ENCODE data around the gene TSPAN9.

TSPAN9 gene

DNA sequence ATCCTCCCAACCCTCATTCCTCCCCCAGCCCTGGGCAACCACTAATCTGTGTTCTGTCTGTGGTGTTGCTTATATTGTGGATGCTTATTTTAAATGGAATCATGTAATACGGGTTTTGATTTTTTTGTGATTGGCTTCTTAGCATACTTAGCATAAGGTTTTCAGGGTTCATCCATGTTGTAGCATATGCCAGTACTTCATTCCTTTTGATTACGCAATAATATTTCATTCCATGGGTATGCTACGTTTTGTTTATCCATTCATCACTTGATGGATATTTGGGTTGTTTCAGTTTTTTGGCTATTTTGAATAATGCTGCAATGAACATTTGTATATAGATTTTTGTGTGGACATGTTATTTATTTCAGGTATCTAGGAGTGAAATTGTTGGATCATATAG, 82.9 kb downstream of the TSPAN9 start:
- ATAC-seq = no peak
- no peak overlapping the region for H3K4me3 Mint-ChIP-seq
- peaks cover 11% of the 10 kb centered on the region for H3K27me3 Mint-ChIP-seq
- no peak overlapping the region for H3K27ac Mint-ChIP-seq
- H3K9me3 Mint-ChIP-seq = peaks cover 0 to 11% of the 10 kb centered on the region in 2 donors
- DNase-seq = no peak
- peaks cover 5% of the 10 kb centered on the region for H3K4me1 Mint-ChIP-seq

GRCh38 chr12:3161861-3162260, 84.7 kb downstream of the TSPAN9 start:
- H3K4me1 Mint-ChIP-seq = peaks cover 5% of the 10 kb centered on the region
- H3K27me3 Mint-ChIP-seq = peaks cover 11% of the 10 kb centered on the region
- no peak overlapping the region for H3K4me3 Mint-ChIP-seq
- DNase-seq (no peak), ATAC-seq (no peak)
- H3K27ac Mint-ChIP-seq = no peak overlapping the region
- H3K9me3 Mint-ChIP-seq = peaks cover 0 to 11% of the 10 kb centered on the region in 2 donors

- H3K9me3 Mint-ChIP-seq = peaks cover 0 to 11% of the 10 kb centered on the region in 2 donors
- H3K27ac Mint-ChIP-seq = no peak overlapping the region
- no peak overlapping the region for H3K4me3 Mint-ChIP-seq
- H3K4me1 Mint-ChIP-seq = peaks cover 14% of the 10 kb centered on the region
- H3K27me3 Mint-ChIP-seq = peaks cover 11% of the 10 kb centered on the region
- DNase-seq (no peak), ATAC-seq (no peak)
These were observed 87.4 kb downstream of the TSPAN9 start for GRCh38 chr12:3164454-3165077.

- Mint-ChIP-seq H3K4me3 (no peak overlapping the region), H3K4me1 (peaks cover 16% of the 10 kb centered on the region), H3K27ac (no peak overlapping the region), H3K27me3 (peaks cover 14% of the 10 kb centered on the region), H3K9me3 (peaks cover 0 to 11% of the 10 kb centered on the region in 2 donors)
- ATAC-seq (no peak), DNase-seq (no peak)
These were observed 88.2 kb downstream of the TSPAN9 start for GRCh38 chr12:3165078-3165980.

DNA sequence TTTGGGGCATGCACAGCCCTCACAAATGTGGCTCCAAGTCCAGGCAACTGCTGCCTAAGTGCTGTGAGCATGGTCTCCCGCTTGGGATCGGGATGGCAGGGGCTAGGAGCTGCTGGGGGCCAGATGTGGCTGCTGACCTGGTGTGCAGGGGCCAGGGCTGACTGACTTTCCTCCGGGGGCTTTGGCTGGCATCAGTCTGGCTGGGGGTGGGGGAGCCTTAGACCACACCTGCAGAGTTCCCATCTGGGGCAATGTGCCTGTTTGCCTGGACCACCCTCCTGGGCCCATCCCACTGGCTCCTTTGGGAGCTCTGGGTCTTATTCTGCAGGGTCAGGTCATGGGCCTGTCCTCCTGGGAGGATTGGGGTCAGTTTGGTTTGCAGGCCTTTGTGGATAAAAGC, 90.5 kb downstream of the TSPAN9 start:
- DNase-seq (no peak), ATAC-seq (no peak)
- Mint-ChIP-seq H3K27me3 (peaks cover 7% of the 10 kb centered on the region), H3K4me3 (no peak overlapping the region), H3K4me1 (peaks cover 12% of the 10 kb centered on the region), H3K27ac (no peak overlapping the region), H3K9me3 (no peaks in the 10 kb centered on the region)

DNA sequence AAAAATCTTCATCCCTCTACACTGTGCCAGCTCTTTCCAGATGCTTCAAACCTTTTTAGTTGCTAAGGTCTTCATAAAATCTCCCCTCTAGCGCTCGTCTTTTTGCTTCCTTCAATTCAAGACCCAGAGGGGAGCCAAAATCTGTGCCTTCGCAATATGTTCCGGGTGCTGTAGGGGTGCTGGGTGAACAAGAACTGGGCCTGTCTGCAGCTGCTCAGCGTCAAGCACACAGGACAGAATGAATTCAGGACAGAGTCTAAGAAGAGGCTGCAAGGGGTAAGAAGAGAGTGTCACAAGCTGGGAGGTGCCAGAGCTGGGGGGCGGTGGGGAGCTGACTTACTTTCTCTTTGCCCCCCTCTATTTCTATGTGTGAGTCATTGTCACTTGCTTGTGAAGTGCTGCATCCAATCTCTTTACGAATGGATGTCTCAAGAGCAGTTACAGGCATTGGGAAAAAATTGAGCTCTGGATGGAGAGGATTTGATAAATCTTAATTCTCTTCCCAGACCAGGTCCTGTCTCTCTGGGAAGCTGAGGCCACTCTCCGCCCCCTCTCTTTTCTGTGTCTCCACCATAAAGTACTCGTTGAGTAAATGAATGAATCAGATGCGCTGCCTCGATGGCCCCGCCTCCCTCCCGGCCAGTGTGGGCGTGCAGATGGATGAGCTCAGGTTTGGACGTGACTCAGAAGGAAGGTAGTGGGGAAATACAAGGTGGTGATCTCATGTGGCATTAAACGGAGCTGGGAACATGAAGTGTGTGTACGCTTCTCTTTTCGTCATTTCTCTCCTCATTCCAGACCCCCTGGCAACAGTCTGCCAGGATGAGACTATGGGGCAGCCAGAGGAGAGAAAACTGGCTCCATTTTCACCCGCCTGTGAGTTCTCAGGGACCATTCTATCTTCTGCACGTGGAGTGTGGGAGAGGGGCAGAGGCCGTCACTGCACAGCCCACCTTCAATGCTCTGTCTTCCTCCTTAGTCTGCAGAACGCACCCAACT, 91.3 kb downstream of the TSPAN9 start:
- Mint-ChIP-seq H3K4me3 (no peak overlapping the region), H3K27me3 (peaks cover 7% of the 10 kb centered on the region), H3K9me3 (no peaks in the 10 kb centered on the region), H3K27ac (peak overlapping the region; percentile 23 to 28), H3K4me1 (peaks cover 12% of the 10 kb centered on the region)
- peak; percentile 2 to 17 for DNase-seq
- ATAC-seq = peak; percentile 43

- no peak for ATAC-seq
- Mint-ChIP-seq H3K9me3 (no peaks in the 10 kb centered on the region), H3K4me1 (peaks cover 12% of the 10 kb centered on the region), H3K27me3 (peaks cover 7% of the 10 kb centered on the region), H3K27ac (no peak overlapping the region), H3K4me3 (no peak overlapping the region)
- no peak for DNase-seq
These were observed 93.4 kb downstream of the TSPAN9 start for GRCh38 chr12:3170423-3171194.

- H3K27ac Mint-ChIP-seq = no peak overlapping the region
- DNase-seq = no peak
- peaks cover 7% of the 10 kb centered on the region for H3K27me3 Mint-ChIP-seq
- H3K4me1 Mint-ChIP-seq = peaks cover 12% of the 10 kb centered on the region
- H3K4me3 Mint-ChIP-seq = no peak overlapping the region
- H3K9me3 Mint-ChIP-seq = no peaks in the 10 kb centered on the region
- ATAC-seq = no peak
These were observed 94.0 kb downstream of the TSPAN9 start for GRCh38 chr12:3171195-3171591.

GRCh38 chr12:3172124-3173007, 95.2 kb downstream of the TSPAN9 start:
- DNase-seq (no peak), ATAC-seq (no peak)
- H3K27ac Mint-ChIP-seq = no peak overlapping the region

DNA sequence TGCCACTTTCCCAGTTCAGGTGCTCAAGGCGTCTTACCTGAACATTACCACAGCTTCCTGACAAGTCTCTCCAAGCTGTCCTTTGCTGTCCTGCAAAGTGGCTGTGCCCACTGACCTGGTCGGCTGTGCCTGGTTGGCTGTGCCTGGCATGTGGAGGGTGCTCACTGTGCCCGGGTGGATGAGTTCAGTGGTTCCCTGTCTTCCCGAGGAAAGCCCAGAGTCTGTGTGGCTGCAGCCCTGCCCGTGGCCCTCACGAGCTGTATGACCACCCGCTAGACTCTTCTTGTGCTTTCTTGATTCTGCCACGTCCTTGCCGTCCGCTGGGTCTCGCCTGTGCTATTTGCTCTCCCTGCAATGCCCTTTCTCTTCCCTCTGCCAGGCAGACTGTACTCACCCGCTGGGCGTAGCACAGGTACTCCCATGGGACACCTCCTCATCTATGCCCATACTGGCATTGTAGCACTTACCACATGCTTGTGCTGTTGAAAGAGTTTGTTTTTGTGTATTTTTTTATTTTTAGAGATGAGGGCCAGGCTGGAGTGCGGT, 95.9 kb downstream of the TSPAN9 start:
- H3K4me1 Mint-ChIP-seq = peaks cover 12% of the 10 kb centered on the region
- H3K27ac Mint-ChIP-seq = peak overlapping the region in 1 of 2 donors; percentile 64
- peaks cover 11% of the 10 kb centered on the region for H3K27me3 Mint-ChIP-seq
- DNase-seq (no peak), ATAC-seq (no peak)
- no peak overlapping the region for H3K4me3 Mint-ChIP-seq
- no peaks in the 10 kb centered on the region for H3K9me3 Mint-ChIP-seq

More at GRCh38 chr12:3172124-3173007, 95.2 kb downstream of the TSPAN9 start:
- peaks cover 12% of the 10 kb centered on the region for H3K4me1 Mint-ChIP-seq
- H3K27me3 Mint-ChIP-seq = peaks cover 7% of the 10 kb centered on the region
- no peak overlapping the region for H3K4me3 Mint-ChIP-seq
- H3K9me3 Mint-ChIP-seq = no peaks in the 10 kb centered on the region

- Mint-ChIP-seq H3K4me3 (no peak overlapping the region), H3K27ac (no peak overlapping the region)
These were observed 96.7 kb downstream of the TSPAN9 start for GRCh38 chr12:3173912-3174311.

DNA sequence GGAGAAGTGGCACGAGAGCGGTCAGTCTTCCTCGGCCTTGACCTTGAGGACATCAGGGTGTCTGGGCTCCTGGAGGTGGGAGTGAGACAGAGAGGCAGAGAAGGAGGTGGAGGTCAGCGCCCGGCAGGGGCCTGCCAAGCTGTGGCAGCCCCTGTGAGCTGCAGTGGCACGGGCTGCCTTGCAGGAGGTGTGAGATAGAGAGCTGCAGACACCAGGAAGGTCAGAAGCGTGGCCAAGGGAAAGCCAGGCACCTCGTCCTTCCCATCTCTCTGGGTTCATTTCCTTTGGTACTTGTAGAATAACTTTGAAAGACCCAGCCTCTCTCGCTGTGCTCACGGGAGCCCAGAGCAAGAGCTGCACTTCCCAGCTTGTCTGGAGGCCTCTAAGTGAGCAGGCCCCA, 98.1 kb downstream of the TSPAN9 start:
- H3K27ac Mint-ChIP-seq = peak overlapping the region in 1 of 2 donors; percentile 17
- no peaks in the 10 kb centered on the region for H3K4me1 Mint-ChIP-seq
- no peak overlapping the region for H3K4me3 Mint-ChIP-seq
- no peak for DNase-seq
- no peaks in the 10 kb centered on the region for H3K9me3 Mint-ChIP-seq
- H3K27me3 Mint-ChIP-seq = peaks cover 28% of the 10 kb centered on the region
- no peak for ATAC-seq

More at GRCh38 chr12:3173912-3174311, 96.7 kb downstream of the TSPAN9 start:
- DNase-seq (no peak), ATAC-seq (no peak)
- H3K4me1 Mint-ChIP-seq = peaks cover 9% of the 10 kb centered on the region
- peaks cover 19% of the 10 kb centered on the region for H3K27me3 Mint-ChIP-seq
- no peaks in the 10 kb centered on the region for H3K9me3 Mint-ChIP-seq

GRCh38 chr12:3176754-3177153, 99.6 kb downstream of the TSPAN9 start:
- no peaks in the 10 kb centered on the region for H3K9me3 Mint-ChIP-seq
- no peak overlapping the region for H3K4me3 Mint-ChIP-seq
- DNase-seq (no peak), ATAC-seq (no peak)
- no peak overlapping the region for H3K27ac Mint-ChIP-seq
- peaks cover 23% of the 10 kb centered on the region for H3K27me3 Mint-ChIP-seq
- H3K4me1 Mint-ChIP-seq = no peaks in the 10 kb centered on the region
